ENCODE measurements around the gene IRF2BP2.
A peak's percentile ranks its signal among the peaks of the same experiment; 100 is the strongest.

The IRF2BP2 gene

GRCh38 chr1:234564035-234565029 lies 45.6 kb downstream of the IRF2BP2 start:
- TF ChIP-seq CTCF (IDR thresholded peaks at IDR 0.05; ENCODE audit: low read depth, low read length, missing control alignments), result no peak
- H3K27me3 ChIP-seq (replicated peaks), result no peaks in the 10 kb centered on the region
- in situ Hi-C loops (cut with HindIII; ENCODE audit: low pct_ligation_motif_present, low sequenced_read_pairs), result no loop called here
- H3K27ac ChIP-seq, result peak overlapping the region; percentile 46
- DNase-seq, result peak; percentile 85
- no peak overlapping the region for H3K4me3 ChIP-seq (ENCODE audit: low read depth, low read length)
- H3K36me3 ChIP-seq (replicated peaks), result no peaks in the 10 kb centered on the region

- Histone ChIP-seq H3K27ac (no peak overlapping the region), H3K4me3 (ENCODE audit: low read depth, low read length) (no peak overlapping the region), H3K36me3 (replicated peaks) (no peaks in the 10 kb centered on the region), H3K27me3 (replicated peaks) (no peaks in the 10 kb centered on the region)
- no peak for DNase-seq
- no peak for TF ChIP-seq CTCF (IDR thresholded peaks at IDR 0.05; ENCODE audit: low read depth, low read length, missing control alignments)
- in situ Hi-C loops (cut with HindIII; ENCODE audit: low pct_ligation_motif_present, low sequenced_read_pairs), result no loop called here
Observed at GRCh38 chr1:234562334-234562733, 47.6 kb downstream of the IRF2BP2 start.

GRCh38 chr1:234561319-234561718 lies 48.7 kb downstream of the IRF2BP2 start:
- no peak for TF ChIP-seq CTCF (IDR thresholded peaks at IDR 0.05; ENCODE audit: low read depth, low read length, missing control alignments)
- Histone ChIP-seq H3K4me3 (ENCODE audit: low read depth, low read length) (no peak overlapping the region), H3K27me3 (replicated peaks) (no peaks in the 10 kb centered on the region), H3K36me3 (replicated peaks) (no peaks in the 10 kb centered on the region), H3K27ac (no peak overlapping the region)
- in situ Hi-C loops (cut with HindIII; ENCODE audit: low pct_ligation_motif_present, low sequenced_read_pairs), result no loop called here
- DNase-seq, result no peak

- H3K36me3 ChIP-seq (replicated peaks), result no peaks in the 10 kb centered on the region
- H3K27ac ChIP-seq, result no peak overlapping the region
- TF ChIP-seq CTCF (IDR thresholded peaks at IDR 0.05; ENCODE audit: low read depth, low read length, missing control alignments), result no peak
- DNase-seq, result no peak
- in situ Hi-C loops (cut with HindIII; ENCODE audit: low pct_ligation_motif_present, low sequenced_read_pairs), result no loop called here
- H3K27me3 ChIP-seq (replicated peaks), result no peaks in the 10 kb centered on the region
- no peak overlapping the region for H3K4me3 ChIP-seq (ENCODE audit: low read depth, low read length)
Observed at GRCh38 chr1:234559902-234560676, 49.9 kb downstream of the IRF2BP2 start.

GRCh38 chr1:234559152-234559901 lies 50.7 kb downstream of the IRF2BP2 start:
- H3K36me3 ChIP-seq (replicated peaks), result no peaks in the 10 kb centered on the region
- no peak for DNase-seq
- TF ChIP-seq CTCF (IDR thresholded peaks at IDR 0.05; ENCODE audit: low read depth, low read length, missing control alignments), result no peak
- H3K27ac ChIP-seq, result no peak overlapping the region
- no peak overlapping the region for H3K4me3 ChIP-seq (ENCODE audit: low read depth, low read length)
- H3K27me3 ChIP-seq (replicated peaks), result no peaks in the 10 kb centered on the region
- in situ Hi-C loops (cut with HindIII; ENCODE audit: low pct_ligation_motif_present, low sequenced_read_pairs), result no loop called here

All from brain microvascular endothelial cell (primary cell).